ENCODE results near the gene CTNNA1.
A peak's percentile ranks its signal among the peaks of the same experiment; 100 is the strongest.
"Not testable (repeated sequence)": the region's sequence is repeated elsewhere in the genome, so short reads cannot be mapped to it uniquely, and the experiment has no call there.

The CTNNA1 gene

GRCh38 chr5:138752951-138753793, at the start of gene CTNNA1:
Gene CTNNA1, plus strand, starts transcription at chr5:138753425. Its CDS starts 28,500 bp downstream, at chr5:138781925.
- DNase-seq: peak; percentile 50

GRCh38 chr5:138703777-138704176, 49.4 kb upstream of the CTNNA1 start:
- not testable (repeated sequence) for DNase-seq

GRCh38 chr5:138705007-138705406, 48.2 kb upstream of the CTNNA1 start:
- no peak for DNase-seq

GRCh38 chr5:138705567-138705966, 47.7 kb upstream of the CTNNA1 start:
- no peak for DNase-seq

- DNase-seq: no peak
These were observed 46.4 kb upstream of the CTNNA1 start for GRCh38 chr5:138706655-138707480.

DNA sequence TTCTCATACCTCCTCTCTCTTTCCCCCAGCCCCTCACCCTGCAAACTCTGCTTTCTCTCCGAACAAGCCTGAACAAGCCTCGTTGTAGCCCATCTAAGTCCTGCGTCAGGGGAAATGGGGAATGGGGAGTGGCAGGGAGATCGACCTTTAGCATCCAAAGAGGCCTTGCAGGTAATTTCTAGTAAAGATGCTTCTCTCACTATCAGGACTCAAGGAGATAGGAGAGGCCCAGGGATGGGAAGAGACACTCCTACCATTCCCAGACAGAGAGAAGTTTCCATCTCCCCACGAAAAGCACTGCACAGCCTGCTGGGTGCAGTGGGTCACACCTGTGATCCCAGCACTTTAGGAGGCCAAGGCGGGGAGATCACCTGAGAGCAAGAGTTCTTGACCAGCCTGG, 44.4 kb upstream of the CTNNA1 start:
- no peak for DNase-seq

DNA sequence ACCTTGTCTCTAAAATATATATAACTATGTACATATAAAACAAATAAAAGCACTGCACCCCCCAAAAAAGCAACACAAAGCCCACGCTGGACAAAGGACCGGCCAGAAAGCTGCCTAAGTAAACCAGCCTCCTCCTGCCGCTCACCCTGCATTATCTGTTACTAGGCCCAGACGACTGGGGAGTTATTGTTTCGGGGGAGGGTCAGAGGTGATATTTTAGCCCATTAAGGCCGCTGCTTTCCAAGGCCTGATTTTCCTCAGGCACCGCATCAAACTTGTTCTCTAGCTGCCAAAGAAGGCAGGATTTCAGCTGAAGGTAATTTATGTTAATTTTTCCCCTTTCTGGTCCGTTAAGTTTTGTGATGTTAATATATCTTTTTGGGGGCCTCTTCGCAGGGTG, 44.0 kb upstream of the CTNNA1 start:
- DNase-seq: no peak

DNA sequence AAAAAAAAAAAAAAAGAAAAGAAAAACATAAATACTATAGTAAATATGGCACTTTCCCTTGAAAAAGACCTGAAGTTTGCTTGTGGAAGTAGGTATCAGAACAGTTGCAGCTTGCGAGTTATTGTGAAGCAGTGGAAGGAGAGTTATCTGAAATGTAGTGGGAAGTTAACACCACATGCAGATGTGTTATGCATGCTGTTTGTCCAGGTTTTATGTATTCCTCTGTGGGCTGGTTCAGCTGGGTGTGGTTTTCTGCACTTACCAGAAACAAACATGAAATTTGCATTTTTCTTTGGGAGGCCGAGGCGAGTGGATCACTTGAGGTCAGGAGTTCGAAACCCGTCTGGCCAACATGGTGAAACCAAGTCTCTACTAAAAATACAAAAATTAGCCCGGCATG, 42.1 kb upstream of the CTNNA1 start:
- no peak for DNase-seq

- no peak for DNase-seq
These were observed 41.4 kb upstream of the CTNNA1 start for GRCh38 chr5:138711811-138712210.

- no peak for DNase-seq
These were observed 40.9 kb upstream of the CTNNA1 start for GRCh38 chr5:138712324-138712723.

- DNase-seq: no peak
These were observed 40.4 kb upstream of the CTNNA1 start for GRCh38 chr5:138712791-138713190.

- DNase-seq: no peak
These were observed 40.0 kb upstream of the CTNNA1 start for GRCh38 chr5:138713247-138713646.

- no peak for DNase-seq
These were observed 38.5 kb upstream of the CTNNA1 start for GRCh38 chr5:138714694-138715093.

DNA sequence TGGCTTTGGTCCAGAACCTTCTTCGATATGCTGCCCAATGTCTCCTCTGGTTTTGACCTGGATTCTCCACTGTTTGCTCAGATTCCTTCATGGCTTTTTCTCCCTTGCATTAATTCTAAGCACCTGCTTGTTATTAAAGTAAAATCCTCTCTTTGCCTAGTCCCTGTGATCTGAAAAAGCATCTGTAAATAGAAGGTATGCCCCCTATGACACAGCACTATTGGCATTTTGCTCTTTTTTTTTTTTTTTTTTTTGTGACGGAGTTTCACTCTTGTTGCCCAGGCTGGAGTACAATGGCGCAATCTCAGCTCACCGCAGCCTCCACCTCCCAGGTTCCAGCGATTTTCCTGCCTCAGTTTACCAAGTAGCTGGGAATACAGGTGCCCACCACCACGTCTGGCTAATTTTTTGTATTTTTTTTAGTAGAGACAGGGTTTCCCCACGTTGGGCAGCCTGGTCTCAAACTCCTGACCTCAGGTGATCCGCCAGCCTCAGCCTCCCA, 37.2 kb upstream of the CTNNA1 start:
- not testable (repeated sequence) for DNase-seq

- no peak for DNase-seq
These were observed 36.7 kb upstream of the CTNNA1 start for GRCh38 chr5:138716456-138716924.

DNA sequence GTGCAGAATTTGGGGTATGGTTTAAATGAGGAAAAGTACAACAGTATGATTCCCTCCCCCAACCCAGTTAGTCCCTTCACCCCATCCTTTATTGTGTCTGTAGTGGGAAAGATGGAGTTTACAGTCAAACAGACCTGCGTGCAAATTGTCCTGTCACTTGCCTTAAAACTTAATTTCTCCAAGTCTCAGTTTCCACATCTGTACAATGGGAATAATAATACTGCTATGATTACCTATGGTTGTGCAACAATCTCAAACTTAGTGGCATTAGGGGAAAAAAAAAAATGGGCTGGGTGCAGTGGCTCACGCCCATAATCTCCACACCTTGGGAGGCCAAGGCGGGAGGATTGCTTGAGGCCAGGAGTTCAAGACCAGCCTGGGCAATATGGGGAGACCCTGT, 35.8 kb upstream of the CTNNA1 start:
- no peak for DNase-seq

DNA sequence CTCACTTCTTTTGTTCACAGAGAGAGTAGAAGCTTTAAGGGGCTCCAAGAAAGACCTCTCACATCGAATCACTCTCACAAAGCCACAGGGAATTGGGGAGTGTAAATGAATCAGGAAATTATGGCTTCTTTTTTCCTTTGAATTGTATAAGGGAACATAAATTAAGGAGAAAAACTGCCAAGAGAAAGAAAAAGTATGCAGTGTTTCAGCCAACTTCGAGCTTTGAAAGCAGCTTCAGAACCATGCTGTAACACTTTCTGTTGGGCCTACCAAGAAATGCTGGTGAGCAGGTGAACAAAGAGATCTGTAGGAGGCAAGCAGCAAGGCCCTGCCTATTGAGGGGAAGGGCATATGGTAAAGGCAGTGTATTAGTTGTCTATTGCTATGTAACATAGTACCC, 33.4 kb upstream of the CTNNA1 start:
- DNase-seq: no peak

DNA sequence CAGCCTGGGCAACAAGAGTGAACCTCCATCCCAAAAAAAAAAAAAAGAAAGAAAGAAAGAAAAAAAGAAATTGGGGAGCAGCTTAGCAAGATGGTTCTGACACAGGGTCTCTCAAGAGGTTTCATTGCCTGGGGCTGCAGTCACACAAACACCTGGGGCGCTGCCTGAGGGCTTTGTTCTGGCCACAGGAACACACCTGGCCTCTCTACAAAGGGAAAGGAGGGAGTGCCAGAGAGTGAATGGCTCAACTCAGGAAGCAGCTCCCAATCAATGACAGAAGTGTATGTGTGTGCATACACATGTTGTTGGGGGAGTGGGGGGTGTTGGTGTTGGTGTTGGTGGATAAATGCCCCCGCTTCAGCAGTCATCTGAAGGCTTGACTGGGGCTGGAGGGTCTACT, 32.4 kb upstream of the CTNNA1 start:
- no peak for DNase-seq

- no peak for DNase-seq
These were observed 31.2 kb upstream of the CTNNA1 start for GRCh38 chr5:138721979-138722378.

GRCh38 chr5:138722544-138723177, 30.6 kb upstream of the CTNNA1 start:
- no peak for DNase-seq

GRCh38 chr5:138724470-138725146, 28.6 kb upstream of the CTNNA1 start:
- DNase-seq: no peak

DNA sequence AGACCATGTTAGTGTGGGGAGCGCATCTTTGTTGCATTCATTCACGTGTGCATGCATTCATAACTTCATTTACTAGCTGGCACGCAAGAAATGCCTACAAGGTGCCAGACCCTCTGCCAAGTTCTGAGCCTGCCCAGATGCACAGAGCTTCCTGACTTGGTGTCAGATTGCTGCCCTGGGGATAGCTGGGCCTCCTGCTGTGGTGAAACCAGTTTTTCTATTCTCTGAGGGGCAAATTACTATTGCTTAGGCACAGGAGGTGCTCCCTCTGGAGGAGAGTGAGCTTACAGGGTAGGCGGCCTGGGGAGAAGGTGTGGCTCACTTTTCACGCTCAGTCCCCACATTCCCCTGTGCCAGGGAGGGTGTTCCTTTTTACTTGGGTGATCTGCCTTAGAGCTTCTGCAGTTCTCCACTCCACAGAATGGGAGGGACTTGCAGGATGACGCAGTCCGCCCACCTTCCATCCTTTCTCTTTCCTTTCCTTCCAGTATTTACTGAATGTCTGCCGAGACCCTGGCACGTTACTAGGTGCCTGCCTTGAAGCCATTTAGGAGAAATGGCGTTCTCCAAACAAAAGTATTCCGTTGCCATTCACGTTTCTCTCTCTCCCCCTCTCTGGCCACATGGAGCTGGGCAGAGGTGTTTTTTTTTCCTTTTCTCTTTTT, 27.9 kb upstream of the CTNNA1 start:
- no peak for DNase-seq
